HG02571 (cell line): ENCODE results near the gene EML4.
A peak's percentile ranks its signal among the peaks of the same experiment; 100 is the strongest.

Experiments used
- ATAC-seq: cut with Tn5 transposase; IDR thresholded peaks from one replicate; pipeline ENCODE4 v1.9.1; 2021; ENCODE audit warnings: mild to moderate bottlenecking, moderate library complexity; ENCODE audit not compliant: unreplicated experiment

The EML4 gene

DNA sequence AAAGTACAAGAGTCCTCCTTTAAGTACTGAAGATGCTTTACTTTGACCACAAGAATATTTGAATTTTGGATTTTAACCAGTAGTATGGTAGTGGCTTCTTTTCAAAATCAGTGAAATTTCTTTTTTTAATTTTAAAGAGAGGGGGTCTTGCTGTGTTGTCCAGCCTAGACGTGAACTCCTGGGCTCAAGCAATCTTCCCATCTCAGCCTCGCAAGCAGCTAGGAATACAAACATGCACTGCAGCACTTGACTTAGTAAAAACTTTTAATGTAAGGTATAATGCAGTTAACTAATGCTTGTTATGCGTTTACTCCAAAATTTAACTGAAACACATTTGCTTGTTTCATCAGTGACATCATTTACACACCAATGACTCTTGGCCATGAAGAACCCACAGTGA is 49.6 kb downstream of the EML4 start:
- no peak for ATAC-seq

DNA sequence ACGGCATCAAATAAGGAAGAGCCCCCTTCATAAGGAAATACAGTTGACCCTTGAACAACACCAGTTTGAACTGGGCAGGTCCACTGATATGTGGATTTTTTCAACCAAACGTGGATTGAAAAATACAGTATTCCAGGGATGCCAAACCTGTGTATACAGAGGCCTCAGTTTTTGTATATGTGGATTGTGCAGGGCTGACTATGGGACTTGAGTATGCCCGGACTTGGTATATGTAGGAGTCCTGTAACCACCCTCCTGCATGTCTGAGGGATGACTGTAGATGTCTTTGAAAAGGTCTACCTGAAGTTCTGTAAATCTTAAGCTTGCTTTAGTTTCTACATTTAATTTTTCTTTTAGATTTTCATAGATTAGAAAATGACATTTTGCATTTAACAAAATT is 50.0 kb downstream of the EML4 start:
- ATAC-seq = no peak

DNA sequence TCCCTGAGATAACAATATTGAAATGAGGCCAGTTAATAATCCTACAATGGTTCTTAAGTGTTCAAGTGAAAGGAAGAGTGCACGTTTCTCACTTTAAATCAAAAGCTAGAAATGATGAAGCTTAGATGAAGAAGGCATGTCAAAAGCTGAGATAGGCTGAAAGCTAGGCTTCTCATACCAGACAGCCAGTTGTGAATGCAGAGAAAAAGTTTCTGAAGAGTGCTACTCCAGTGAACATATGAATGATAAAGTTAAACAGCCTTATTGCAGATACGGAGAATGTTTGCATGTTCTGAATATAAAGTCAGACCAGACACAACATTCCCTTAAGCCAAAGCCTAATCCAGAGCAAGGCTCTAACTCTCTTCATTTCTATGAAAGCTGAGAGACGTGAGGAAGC is 51.4 kb downstream of the EML4 start:
- no peak for ATAC-seq

DNA sequence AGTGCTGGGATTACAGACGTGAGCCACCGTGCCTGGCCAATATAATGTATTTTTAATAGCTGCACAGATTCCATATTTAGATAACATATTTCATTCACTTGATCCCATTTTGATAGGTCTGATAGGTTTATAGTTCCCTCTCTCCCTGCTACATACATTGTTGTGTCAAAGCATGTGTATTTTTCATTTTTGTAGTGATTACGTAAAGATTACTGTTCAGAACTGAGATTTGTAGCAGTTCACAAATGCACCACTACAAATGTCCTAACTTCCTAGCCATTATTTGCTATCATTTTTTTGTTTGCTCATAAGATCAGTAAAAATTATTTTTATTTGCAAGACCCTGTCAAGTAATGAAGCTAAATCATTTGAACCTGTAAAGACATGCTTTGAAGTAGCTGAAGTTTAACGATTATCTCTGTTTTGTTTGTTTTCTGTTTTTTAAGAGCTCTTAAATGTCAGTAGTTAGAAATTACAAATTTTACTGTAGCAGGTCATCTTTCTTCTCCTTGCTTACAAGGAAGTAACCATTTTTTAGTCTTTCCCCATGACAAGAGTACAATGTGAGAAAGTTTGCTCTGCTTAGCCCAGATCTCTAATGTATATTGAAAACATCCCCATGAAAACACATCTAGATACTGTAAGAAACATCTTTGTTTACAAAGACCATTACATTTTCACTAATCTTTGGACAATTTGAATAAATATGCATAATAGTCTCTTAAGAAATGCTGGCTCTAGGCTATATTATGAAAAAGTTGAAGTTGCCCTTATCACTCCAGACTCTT is 54.1 kb downstream of the EML4 start:
- ATAC-seq = no peak

DNA sequence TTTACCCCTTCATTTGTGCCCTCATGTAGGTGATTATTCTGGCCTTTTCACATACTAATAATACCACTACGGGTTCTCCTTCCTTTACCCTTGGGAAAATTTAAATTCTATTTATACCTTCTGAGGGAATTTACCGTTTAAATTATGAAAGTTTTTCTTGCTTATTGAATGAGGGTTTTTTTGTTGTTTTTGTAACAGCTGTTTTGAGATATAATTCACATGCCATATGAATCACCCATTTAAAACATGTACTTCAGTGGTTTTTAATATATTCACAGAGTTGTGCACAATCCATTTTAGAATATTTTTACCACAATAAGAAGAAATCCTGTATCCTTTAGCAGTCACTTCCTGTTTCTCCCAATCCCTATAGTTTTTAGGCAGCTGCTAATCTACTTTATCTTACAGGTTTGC is 54.7 kb downstream of the EML4 start:
- ATAC-seq = no peak

DNA sequence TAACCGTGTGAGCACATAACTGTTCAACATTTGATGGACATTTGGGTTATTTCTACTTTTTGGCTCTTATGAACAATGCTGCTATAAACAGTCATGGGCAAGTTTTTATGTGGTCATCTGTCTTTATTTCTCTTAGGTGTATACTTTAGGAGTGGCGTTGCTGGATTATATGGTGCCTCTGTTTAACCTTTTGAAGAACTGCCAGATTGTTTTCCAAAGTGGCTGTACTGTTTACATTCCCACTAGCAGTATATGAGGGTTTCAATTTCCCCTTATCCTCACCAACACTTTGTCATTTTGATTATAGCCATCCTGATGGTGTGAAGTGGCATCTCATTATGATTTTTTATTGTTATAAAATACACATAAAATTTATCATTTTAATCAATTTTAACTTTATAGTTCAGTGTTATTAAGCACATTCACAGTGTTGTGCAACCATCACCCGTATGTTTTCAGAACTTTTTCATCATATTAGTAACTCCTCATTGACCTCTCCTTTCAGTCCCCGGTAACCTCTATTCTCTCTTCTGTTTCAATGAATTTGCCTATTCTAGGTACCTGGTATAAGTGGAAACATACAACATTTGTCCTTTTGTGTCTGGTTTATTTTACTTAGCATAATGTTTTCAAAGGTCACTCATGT is 55.4 kb downstream of the EML4 start:
- ATAC-seq = no peak

DNA sequence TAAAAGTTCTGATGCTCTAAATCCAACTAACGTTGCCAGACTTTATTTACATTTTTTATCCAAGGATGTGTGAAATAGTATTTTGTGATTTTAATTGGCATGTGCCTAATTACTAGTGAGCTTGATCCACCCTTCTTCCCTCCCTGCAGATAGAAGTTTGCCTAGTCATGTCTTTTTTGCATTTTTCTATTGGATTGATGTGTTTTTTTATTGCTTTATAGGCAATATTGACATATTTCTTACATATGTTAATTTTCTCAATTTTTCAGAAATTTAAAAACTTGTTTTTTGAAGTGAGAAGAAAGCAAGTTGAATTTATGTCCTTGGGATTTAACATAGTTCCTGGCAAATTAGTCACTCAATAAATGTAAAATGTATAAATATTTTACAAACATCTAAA is 56.4 kb downstream of the EML4 start:
- no peak for ATAC-seq

DNA sequence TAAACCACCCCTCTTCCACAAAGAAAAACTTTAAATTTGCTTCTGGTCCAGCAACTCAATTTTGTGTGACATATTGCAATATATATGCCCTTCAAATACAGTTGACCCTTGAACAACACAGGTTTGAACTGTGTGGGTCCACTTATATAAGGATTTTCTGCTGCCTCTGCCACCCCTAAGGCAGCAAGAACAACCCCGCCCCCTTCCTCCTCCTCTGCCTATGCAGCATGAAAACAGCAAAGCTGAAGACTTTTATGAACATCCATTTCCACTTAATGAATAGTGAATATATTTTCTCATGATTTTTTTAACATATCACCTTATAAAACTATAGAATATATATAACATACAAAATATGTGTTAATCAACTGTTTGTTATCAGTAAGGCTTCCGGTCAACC is 58.3 kb downstream of the EML4 start:
- ATAC-seq = no peak

DNA sequence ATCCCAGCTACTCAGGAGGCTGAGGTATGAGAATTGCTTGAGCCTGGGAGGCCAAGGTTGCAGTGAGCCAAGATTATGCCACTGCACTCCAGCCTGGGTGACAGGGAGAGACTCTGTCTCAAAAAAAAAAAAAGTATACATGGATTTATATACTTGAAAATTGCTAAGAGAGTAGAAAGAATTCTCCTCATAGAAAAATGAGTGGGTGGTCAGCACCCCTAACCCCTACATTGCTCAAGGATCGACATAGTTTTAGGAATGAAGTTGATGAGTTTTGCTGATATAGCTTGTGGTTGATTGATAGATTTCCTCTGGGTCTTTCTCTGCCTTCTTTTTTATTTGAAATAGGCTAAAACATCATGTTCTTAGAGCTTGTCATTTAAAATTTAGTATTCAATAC is 58.9 kb downstream of the EML4 start:
- ATAC-seq = no peak

DNA sequence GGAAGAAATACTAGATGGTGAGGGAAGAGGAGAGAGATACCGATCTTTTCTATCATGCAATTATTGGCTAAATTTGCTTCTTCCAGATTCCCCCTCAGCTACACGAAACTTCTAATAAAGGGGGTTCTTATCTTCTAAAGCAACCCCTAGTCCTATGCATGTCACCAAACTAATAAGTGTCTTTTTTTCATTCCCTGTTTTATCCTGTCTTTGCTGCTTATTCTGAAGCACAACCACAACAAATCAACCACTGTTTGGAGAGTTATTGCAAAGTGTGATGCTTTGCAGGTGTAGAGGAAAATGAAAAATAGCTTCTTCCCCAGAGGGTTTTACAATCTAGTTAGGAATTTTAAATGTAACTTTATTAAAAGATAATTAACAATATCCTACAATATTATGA is 60.8 kb downstream of the EML4 start:
- ATAC-seq = no peak

DNA sequence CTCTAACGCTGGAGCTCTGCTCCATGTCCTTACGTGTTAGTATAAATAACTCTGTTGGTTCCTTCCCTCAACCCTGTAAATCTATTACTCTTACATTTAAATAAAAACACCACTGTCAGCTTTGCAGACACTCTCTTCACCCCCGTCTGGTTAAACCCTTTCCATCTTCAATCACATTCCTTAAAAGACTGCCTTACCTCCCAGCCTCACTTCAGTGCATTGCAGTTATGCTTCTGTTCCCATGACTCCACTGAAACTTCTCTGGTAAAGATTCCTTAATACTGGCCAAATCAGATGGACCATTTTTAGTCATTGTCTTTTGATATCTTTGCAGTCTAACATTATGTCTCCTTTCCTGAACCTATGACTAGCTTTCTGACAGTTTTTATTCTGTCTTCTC is 61.7 kb downstream of the EML4 start:
- ATAC-seq = no peak

DNA sequence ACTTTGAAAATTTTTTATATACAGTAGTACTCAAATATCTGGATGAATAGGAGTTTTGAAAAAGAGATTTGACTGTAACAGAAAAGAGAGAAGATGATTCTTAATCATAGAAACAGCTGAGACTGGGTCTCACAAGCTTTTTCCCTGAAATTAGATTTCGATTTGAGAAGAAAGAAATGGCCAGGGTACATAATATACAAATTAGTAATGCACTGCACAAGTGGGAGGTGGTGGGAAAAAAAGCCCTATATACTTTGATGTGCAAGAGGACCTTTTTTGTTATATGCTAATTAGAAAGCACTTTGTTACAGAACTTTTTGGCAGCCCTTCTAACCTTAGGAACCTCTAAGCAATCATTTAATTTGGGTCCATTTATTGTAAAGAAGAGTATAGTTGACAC is 62.9 kb downstream of the EML4 start:
- no peak for ATAC-seq

DNA sequence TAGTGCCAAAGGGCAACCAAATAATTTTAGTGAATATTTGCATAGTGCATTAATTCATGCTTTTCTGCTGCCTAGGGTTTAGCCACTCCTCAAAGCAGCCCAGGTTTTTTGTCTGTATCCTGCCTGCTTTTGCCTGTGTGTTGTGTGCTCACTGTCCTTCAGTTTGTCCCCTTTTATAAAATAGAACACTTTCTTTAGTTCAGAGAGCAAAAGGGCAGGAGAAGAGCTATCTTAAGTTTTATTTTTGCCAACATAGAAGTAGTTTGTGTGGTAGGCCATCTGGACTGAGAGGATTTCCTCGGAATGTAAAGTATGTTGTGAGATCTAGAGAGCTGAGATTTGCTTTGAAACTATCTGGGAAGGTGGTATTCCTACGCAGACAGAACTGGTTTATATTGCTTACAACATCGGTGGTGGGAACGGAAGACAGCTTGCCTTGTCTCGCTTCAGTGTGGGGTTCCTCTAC is 64.9 kb downstream of the EML4 start:
- ATAC-seq = no peak

DNA sequence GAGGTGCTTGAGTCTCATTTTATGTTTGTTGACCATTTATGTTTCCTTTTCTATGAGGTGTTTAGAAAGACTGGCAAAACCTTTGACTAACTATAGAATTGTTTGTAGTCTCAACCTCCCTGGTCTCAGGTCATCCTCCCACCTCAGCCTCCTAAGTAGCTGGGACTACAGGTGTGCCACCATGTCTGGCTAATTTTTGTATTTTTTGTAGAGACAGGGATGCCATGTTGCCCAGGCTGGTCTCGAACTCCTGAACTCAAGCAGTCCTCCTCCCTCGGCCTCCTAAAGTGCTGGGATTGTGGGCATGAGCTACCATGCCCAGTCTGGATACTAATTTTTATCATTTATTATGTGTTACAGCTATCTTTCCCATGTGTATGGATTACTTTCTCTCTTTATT is 67.8 kb downstream of the EML4 start:
- ATAC-seq = no peak

DNA sequence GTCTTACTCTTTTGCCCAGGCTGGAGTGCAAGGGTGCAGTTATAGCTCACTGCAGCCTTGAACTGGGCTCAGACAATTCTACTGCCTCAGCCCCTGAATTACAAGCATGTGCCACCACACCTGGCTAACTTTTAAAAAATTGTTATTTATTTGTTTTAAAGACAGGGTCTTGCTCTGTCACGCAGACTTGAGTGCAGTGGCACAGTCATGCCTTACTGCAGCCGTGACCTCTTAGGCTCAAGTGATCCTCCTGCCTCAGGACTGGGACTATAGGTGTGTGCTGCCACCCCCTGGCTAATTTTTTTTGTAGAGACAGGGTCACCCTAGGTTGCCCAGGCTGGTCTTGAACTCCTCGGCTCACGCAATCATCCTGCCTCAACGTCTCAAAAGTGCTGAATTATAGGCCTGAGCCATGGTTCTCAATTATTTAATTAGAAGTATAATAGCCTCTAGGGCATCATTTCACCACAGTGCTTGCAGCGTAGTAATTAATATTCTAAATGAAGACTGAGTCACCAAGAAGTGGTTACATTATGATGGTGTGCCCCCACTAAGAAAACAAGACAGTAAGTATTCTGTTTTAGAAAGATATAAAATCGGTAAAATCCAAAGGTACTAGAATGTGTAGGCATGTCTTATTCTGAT is 69.6 kb downstream of the EML4 start:
- ATAC-seq = peak; percentile 86

DNA sequence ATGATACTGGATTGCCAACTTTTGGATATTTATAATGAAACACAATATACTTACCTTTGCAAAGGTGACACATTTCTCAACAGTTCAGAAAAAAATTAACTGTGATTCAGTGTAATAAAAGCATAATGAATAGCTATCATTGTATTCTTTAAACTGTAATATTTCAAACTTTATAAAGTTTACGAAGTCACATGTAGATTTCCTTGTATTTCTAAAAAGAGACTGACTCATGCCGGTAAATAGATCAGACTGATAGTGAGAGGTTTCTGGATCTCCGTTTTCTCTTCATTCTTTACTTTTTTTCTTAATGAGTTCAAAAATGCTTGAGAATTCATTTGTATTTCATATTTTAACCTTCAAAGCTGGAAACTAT is 70.1 kb downstream of the EML4 start:
- ATAC-seq = no peak

DNA sequence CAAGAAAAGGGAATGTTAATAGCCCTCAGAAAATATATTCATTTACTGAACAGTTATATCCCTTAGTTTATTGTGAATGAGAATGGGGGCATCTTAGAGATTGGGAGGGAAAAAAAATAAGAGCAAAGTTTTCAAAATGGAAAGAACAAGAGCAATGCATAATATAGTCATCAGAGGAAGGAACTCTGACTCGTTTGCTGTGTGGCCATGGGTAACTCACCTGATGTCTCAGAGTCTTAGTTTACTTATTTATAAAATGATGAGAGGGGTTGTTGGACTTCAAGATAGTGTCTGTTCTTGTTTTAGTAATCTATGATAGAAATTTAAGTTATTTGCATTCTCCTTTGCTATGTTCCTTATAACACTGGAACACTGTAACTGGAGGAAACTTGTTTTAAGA is 70.7 kb downstream of the EML4 start:
- no peak for ATAC-seq

DNA sequence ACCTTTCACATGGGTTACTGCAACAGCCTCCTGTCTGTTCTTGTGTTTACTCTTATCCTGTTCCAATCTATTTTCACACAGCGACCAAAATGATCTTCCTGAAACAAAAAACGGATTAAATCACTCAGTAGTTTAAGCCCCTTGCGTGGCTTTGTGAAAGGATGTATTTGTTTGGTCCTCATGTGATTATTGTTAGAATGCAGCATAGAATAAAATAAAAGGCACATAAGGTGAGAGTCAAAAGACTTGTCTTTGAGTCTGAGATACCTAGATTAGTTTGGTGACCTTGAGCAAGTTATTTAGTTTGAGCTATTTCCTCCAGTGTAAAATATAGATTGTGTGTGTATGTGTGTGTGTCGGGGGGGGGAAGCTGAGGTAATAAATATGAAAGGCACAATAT is 72.4 kb downstream of the EML4 start:
- ATAC-seq = no peak

DNA sequence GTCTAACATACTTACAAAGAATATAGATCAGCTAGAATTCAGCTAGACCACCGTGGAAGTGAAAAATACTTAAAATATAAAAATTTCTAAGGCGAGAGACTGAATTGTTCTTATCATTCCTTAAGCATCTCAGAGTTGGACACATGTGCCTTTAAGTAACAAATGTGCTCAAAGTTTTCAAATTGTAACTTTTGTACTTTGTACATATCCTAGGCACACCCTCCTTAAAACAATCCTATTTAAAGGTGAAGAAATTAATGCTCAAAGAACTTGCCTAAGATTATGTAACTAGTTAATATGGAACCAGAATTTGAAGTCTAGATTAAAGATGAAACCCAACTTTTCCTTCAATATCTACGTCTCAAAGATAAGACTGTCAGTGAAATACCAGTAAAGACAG is 74.1 kb downstream of the EML4 start:
- no peak for ATAC-seq

DNA sequence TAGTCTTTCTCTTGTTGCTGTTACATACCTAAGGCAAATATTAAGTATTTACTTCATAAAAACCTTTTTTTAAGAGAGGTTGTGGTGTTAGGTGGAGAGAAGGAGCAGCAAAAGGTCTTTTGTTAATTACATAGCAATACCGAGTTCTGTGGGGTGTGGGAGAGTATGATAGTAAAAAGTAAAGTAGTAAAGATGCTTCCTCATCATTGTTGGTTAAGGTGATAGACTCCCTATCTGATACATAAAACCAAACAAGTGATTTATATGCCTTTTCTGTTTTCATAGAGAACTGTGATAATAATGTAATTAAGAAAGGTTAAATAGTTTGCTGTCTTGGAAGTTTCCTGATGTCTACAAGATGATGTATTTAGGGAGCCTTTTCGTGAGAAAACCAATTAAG is 75.4 kb downstream of the EML4 start:
- ATAC-seq = no peak

DNA sequence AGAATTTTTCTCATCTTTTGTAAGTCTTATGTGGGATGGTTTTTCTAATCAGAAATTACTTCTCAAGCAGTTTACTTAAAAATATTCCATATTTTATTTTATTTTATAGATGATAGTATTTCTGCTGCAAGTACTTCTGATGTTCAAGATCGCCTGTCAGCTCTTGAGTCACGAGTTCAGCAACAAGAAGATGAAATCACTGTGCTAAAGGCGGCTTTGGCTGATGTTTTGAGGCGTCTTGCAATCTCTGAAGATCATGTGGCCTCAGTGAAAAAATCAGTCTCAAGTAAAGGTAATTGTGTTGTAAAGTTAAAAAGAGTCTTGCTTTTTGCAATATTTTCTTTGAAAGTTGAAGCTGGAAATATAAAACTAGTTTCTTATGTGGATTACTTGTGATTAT is 76.2 kb downstream of the EML4 start:
- ATAC-seq = no peak

DNA sequence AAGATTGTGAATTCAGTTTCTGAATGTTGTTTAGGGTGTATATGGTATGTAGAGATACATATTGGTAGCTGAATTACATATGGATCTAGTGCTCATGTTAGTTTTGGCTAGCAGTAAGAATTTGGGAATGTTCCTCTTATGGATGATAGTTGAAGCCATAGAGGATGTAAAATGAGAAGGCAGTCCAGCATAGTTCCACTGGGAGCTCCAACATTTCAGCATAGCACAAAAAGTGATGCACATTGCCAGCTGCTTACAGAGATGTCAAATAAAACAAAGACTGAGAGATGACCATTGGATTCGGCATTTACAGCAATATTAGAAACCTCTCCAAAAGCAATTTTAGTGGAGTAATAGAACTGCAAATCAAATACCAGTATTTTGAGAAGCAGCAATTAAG is 77.4 kb downstream of the EML4 start:
- ATAC-seq = no peak
